Upper lobe of right lung (tissue), 1 donor: Measurements from ENCODE around the gene PPP1R10. TPM values are rescaled to one million over a fixed set of nuclear protein-coding genes. Genes with fewer than 3 reads are reported as not detected.
A peak's percentile ranks its signal among the peaks of the same experiment; 100 is the strongest.

Experiments used
- ATAC-seq: fragments of 200-7000 bp; cut with Tn5 transposase; one replicate; pipeline ENCODE4 v1.9.1; 2020; ENCODE audit warnings: mild to moderate bottlenecking, moderate library complexity
- DNase-seq: peaks from one replicate; pipeline ENCODE4 v3.0.0-alpha.2; 2020
- H3K27ac ChIP-seq: fragments of 200-600 bp; one replicate; pipeline ENCODE4 v1.8.0; 2022
- H3K27me3 ChIP-seq: fragments of 200-600 bp; one replicate; pipeline ENCODE4 v1.8.0; 2022; ENCODE audit warnings: mild to moderate bottlenecking
- H3K36me3 ChIP-seq: fragments of 200-600 bp; one replicate; pipeline ENCODE4 v1.8.0; 2022
- H3K4me1 ChIP-seq: fragments of 200-600 bp; one replicate; pipeline ENCODE4 v1.8.0; 2022
- H3K4me3 ChIP-seq: fragments of 200-600 bp; one replicate; pipeline ENCODE4 v1.8.0; 2022; ENCODE audit warnings: mild to moderate bottlenecking
- H3K9me3 ChIP-seq: fragments of 200-600 bp; one replicate; pipeline ENCODE4 v1.8.0; 2022
- intact Hi-C: fragments of 100-400 bp; cut with DNase I; formaldehyde crosslinking; loops from one replicate; pipeline ENCODE4 v1.11.0; 2022
- total RNA-seq: library from RNA; stranded (reverse); fragmentation: NEBNext Ultra II Directional; extraction: Animal tissue kit (Norgen Biotek cat#: 25700); gene quantifications from one replicate; pipeline ENCODE4 v1.2.1, GENCODE V29; 2021
- TF ChIP-seq, protein P1 (sequence below): fragments of 200-600 bp; IDR thresholded peaks from one replicate; pipeline ENCODE4 v1.8.0; 2022; ENCODE audit warnings: antibody characterized with exemption
- donor health status: DM: no; HTN: yes; CAD: no; lungs with severe emphysema.

Gene PPP1R10
- total RNA-seq, 1 donor from 2014 or later = 68.3 TPM

DNA sequence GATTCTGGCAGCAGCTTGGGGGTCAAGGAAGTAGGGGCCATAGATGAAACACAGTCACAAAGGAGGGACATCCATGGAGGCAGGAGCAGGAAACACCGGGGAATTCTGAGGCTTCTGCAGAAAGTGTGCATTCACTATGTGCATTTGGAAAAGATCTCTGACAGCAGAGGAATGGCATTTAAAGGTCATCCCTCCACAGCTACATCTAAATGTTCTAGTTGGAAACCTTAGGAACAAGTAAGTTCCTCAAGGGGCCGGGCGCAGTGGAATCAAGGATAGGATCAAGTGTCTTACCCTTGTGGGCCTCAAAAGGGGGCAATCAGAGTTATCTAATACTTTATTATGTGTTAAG lies 38.7 kb upstream of the PPP1R10 start:
- Histone ChIP-seq H3K27me3 (no peaks in the 10 kb centered on the region), H3K27ac (no peak overlapping the region), H3K36me3 (peaks cover 100% of the 10 kb centered on the region), H3K4me1 (no peaks in the 10 kb centered on the region), H3K4me3 (no peak overlapping the region), H3K9me3 (no peaks in the 10 kb centered on the region)
- TF ChIP-seq, protein P1, sequence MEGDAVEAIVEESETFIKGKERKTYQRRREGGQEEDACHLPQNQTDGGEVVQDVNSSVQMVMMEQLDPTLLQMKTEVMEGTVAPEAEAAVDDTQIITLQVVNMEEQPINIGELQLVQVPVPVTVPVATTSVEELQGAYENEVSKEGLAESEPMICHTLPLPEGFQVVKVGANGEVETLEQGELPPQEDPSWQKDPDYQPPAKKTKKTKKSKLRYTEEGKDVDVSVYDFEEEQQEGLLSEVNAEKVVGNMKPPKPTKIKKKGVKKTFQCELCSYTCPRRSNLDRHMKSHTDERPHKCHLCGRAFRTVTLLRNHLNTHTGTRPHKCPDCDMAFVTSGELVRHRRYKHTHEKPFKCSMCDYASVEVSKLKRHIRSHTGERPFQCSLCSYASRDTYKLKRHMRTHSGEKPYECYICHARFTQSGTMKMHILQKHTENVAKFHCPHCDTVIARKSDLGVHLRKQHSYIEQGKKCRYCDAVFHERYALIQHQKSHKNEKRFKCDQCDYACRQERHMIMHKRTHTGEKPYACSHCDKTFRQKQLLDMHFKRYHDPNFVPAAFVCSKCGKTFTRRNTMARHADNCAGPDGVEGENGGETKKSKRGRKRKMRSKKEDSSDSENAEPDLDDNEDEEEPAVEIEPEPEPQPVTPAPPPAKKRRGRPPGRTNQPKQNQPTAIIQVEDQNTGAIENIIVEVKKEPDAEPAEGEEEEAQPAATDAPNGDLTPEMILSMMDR = no peak
- ATAC-seq (no peak), DNase-seq (no peak)
- intact Hi-C loops = no loop called here

DNA sequence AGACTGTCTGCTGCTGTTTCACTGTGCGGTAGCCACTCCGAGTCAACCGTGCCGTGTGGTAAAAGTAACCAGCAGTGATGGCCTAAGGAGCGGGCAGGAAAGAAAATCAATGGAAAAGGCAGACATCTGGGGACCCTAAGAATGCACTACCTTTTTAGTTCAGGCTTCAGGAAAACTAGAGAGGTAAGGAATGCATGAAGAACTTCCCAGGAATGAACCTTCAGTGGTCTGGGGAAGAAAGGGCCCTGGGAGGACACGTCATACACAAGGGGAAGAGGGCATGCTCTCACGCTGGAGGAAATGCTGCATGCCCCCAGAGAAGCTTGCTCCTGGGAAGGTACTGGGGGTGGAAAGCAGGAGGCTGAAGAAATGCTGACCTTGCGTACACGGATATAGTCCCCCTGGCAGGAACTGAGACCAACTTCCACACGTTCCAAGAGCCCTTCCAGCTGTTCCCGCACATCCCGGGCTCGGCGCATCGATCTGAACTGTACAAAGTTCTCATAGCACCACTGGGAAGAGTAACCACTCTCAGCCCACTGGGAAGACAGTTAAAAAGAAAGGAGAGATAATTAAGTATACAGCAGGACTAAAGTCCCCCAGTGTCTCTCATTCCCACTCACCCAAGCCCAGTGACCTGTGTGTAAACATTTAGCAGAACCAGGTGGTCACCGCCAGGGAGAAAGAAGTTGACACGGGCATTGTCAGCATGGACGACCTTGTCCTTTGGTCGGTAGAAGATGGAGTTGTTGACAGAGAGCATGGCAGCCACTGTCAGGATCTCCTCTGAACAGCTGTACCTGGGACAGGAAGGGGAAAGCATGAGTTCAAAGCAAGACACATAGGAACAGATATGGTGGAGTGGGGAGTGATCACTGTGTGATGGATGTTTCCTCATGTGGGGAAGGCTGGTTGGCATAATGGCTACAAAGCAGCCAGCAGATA lies 38.0 kb upstream of the PPP1R10 start:
- Histone ChIP-seq H3K27ac (no peak overlapping the region), H3K4me3 (no peak overlapping the region), H3K9me3 (no peaks in the 10 kb centered on the region), H3K27me3 (no peaks in the 10 kb centered on the region), H3K36me3 (peaks cover 95% of the 10 kb centered on the region), H3K4me1 (no peaks in the 10 kb centered on the region)
- TF ChIP-seq, protein P1 = no peak
- intact Hi-C loops = no loop called here
- ATAC-seq = no peak
- DNase-seq = no peak

GRCh38 chr6:30651143-30651542 lies 34.1 kb upstream of the PPP1R10 start:
- H3K4me1 ChIP-seq = peaks cover 6% of the 10 kb centered on the region
- H3K4me3 ChIP-seq = no peak overlapping the region
- TF ChIP-seq, protein P1 = no peak
- no peak overlapping the region for H3K27ac ChIP-seq
- no peaks in the 10 kb centered on the region for H3K27me3 ChIP-seq
- no peaks in the 10 kb centered on the region for H3K9me3 ChIP-seq
- H3K36me3 ChIP-seq = peaks cover 55% of the 10 kb centered on the region
- DNase-seq (no peak), ATAC-seq (no peak)
- intact Hi-C loops = no loop called here

GRCh38 chr6:30647242-30648116 lies 30.4 kb upstream of the PPP1R10 start:
- Histone ChIP-seq H3K36me3 (peaks cover 29% of the 10 kb centered on the region), H3K27ac (peak overlapping the region; percentile 88), H3K27me3 (no peaks in the 10 kb centered on the region), H3K9me3 (no peaks in the 10 kb centered on the region), H3K4me3 (peak overlapping the region; percentile 98), H3K4me1 (peaks cover 6% of the 10 kb centered on the region)
- DNase-seq (peak; percentile 91), ATAC-seq (peak; percentile 88)
- intact Hi-C loops = no loop called here
- TF ChIP-seq, protein P1 = no peak

GRCh38 chr6:30646450-30647241 lies 29.6 kb upstream of the PPP1R10 start, which contains the start of gene C6orf136:
TSS of gene C6orf136 (plus strand) at chr6:30647133. CDS start at chr6:30647232, 99 bp downstream.
- intact Hi-C loops = no loop called here
- Histone ChIP-seq H3K27me3 (no peaks in the 10 kb centered on the region), H3K4me1 (peaks cover 6% of the 10 kb centered on the region), H3K4me3 (peak within 1 kb of the TSS; percentile 98), H3K27ac (peak within 1 kb of the TSS; percentile 88), H3K9me3 (no peaks in the 10 kb centered on the region), H3K36me3 (peaks cover 24% of the 10 kb centered on the region)
- TF ChIP-seq, protein P1 = no peak
- ATAC-seq (peak; percentile 94), DNase-seq (peak; percentile 96)
